Calu3 (cell line): ENCODE data around the gene KCNJ10. TPM values are rescaled to one million over a fixed set of nuclear protein-coding genes. Genes with fewer than 3 reads are reported as not detected.

Source experiments
- BruUV-seq: library from RNA; stranded (reverse); fragments of 400-500 nt; replicated peaks from 2 replicates; lab custom pipeline; 2021; lab: Mats Ljungman, UMichigan
- CTCF ChIA-PET: fragments of 300-600 bp; sonication (Branson Sonifier 250); formaldehyde crosslinking; loops from one replicate; lab custom pipeline; 2022; ENCODE audit warnings: antibody characterized with exemption; lab: Charles Lee
- DNase-seq: peaks from one replicate; pipeline ENCODE4 v3.0.0; 2022
- H3K27ac Mint-ChIP-seq: one replicate; pipeline ENCODE4 v1.8.0; 2022; ENCODE audit warnings: mixed read lengths; ENCODE audit not compliant: unreplicated experiment
- H3K27me3 Mint-ChIP-seq: one replicate; pipeline ENCODE4 v1.8.0; 2022; ENCODE audit warnings: mixed read lengths; ENCODE audit not compliant: unreplicated experiment
- H3K36me3 Mint-ChIP-seq: one replicate; pipeline ENCODE4 v1.8.0; 2022; ENCODE audit warnings: mild to moderate bottlenecking, moderate library complexity, mixed read lengths; ENCODE audit not compliant: insufficient read depth, unreplicated experiment
- H3K4me1 Mint-ChIP-seq: one replicate; pipeline ENCODE4 v1.8.0; 2022; ENCODE audit warnings: mild to moderate bottlenecking, low read depth, mixed read lengths; ENCODE audit not compliant: unreplicated experiment
- H3K4me3 Mint-ChIP-seq: one replicate; pipeline ENCODE4 v1.8.0; 2022; ENCODE audit warnings: mild to moderate bottlenecking, low read depth, moderate library complexity, mixed read lengths; ENCODE audit not compliant: unreplicated experiment
- H3K9me3 Mint-ChIP-seq: one replicate; pipeline ENCODE4 v1.8.0; 2022; ENCODE audit warnings: low read depth, mixed read lengths; ENCODE audit not compliant: unreplicated experiment
- CTCF ChIP-seq: fragments of 200-600 bp; IDR thresholded peaks from one replicate; pipeline ENCODE4 v1.8.0; 2022; ENCODE audit warnings: antibody characterized with exemption; ENCODE audit not compliant: unreplicated experiment
- intact Hi-C: fragments of 100-400 bp; cut with micrococcal nuclease; formaldehyde crosslinking; loops from one replicate; pipeline ENCODE4 v1.10.0; 2022; ENCODE audit not compliant: unreplicated experiment
- total RNA-seq: library from RNA; stranded (reverse); gene quantifications from 2 replicates; pipeline ENCODE4 v1.2.3, GENCODE V29; 2022

Gene KCNJ10
- total RNA-seq, 1 experiment from 2014 or later: not detected

- Mint-ChIP-seq H3K27ac (peak overlapping the region; percentile 76), H3K9me3 (no peaks in the 10 kb centered on the region), H3K4me1 (peaks cover 38% of the 10 kb centered on the region), H3K36me3 (peaks cover 25% of the 10 kb centered on the region), H3K4me3 (peak overlapping the region; percentile 86), H3K27me3 (peaks cover 13% of the 10 kb centered on the region)
- intact Hi-C loops: loop anchor here (1.0 kb wide), 1 partner anchor 192 kb away; no protein-coding TSS in a partner anchor
- CTCF ChIA-PET: interaction anchor here (0.6 to 2.0 kb wide), 12 partner anchors 14 to 1772 kb away, joined by 3 to 10 read pairs (median 6); partner anchors contain the start of genes CASQ1, KCNJ9 and PEX19
- TF ChIP-seq CTCF: no peak
- DNase-seq: peak; percentile 98
- no TSS peak for BruUV-seq
Measured at GRCh38 chr1:160098852-160099561, 29.0 kb upstream of the KCNJ10 start.

- peak; percentile 97 for DNase-seq
- Mint-ChIP-seq H3K36me3 (peaks cover 25% of the 10 kb centered on the region), H3K9me3 (no peaks in the 10 kb centered on the region), H3K4me1 (peaks cover 36% of the 10 kb centered on the region), H3K27me3 (peaks cover 4% of the 10 kb centered on the region), H3K4me3 (peak within 1 kb of the TSS; percentile 86), H3K27ac (peak within 1 kb of the TSS; percentile 79)
- BruUV-seq: no TSS peak
- no peak for TF ChIP-seq CTCF
- CTCF ChIA-PET: interaction anchor here (0.6 to 2.0 kb wide), 14 partner anchors 13 to 1484 kb away, joined by 3 to 10 read pairs (median 4); partner anchors contain the start of genes CASQ1, KCNJ9 and PEX19
- intact Hi-C loops: no loop called here
Measured at GRCh38 chr1:160097911-160098851, 28.2 kb upstream of the KCNJ10 start, which contains the start of gene IGSF8. Gene IGSF8, minus strand, starts transcription at chr1:160098619. Its CDS starts 147 bp downstream, at chr1:160098472.

GRCh38 chr1:160097151-160097910, 27.4 kb upstream of the KCNJ10 start:
- Mint-ChIP-seq H3K36me3 (peaks cover 25% of the 10 kb centered on the region), H3K27me3 (no peaks in the 10 kb centered on the region), H3K27ac (peak overlapping the region; percentile 79), H3K4me3 (peak overlapping the region; percentile 86), H3K4me1 (peaks cover 29% of the 10 kb centered on the region), H3K9me3 (no peaks in the 10 kb centered on the region)
- intact Hi-C loops: no loop called here
- CTCF ChIA-PET: interaction anchor here (0.6 to 2.0 kb wide), 8 partner anchors 12 to 1483 kb away, joined by 3 to 10 read pairs (median 5); partner anchors contain the start of gene KCNJ9
- TSS peak; percentile 36 for BruUV-seq
- no peak for TF ChIP-seq CTCF
- DNase-seq: no peak
